ENCODE data around the gene VAMP2.

The VAMP2 gene

DNA sequence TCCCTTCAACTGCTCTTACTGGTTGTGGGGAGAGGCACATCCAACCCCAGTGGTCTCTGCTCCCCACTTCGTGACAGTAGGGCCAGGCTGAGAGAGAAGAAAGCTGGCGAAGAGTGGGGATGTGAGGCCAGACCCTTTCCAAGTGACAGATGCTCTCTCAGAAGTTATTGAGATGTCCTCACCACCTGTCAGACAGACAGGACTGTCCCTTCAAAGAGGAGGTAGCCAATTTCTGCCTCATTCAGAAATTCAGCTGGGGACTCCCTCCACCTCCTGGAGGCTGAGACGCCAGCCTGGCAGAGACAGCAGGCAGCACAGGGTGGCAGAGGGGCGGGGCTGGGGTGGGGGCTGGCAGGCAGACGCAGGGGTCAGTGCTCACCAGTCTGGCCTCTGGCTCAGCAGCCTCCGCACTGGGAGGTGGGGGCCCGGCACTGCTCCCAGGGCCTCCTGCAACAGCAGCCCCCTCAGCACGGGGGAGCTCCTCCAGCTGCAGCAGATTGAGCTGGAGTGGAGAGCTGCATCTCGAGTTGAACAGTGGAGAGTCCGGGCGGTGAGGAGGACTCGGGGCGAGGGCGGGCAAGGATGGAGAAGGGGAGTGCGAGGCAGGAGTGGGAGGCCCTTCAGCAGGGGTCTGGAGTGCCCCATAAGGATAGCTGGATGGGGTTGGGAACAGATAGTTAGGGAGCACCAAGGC is 19.7 kb downstream of the VAMP2 start:
- no peak for DNase-seq (ENCODE audit: low spot score)

DNA sequence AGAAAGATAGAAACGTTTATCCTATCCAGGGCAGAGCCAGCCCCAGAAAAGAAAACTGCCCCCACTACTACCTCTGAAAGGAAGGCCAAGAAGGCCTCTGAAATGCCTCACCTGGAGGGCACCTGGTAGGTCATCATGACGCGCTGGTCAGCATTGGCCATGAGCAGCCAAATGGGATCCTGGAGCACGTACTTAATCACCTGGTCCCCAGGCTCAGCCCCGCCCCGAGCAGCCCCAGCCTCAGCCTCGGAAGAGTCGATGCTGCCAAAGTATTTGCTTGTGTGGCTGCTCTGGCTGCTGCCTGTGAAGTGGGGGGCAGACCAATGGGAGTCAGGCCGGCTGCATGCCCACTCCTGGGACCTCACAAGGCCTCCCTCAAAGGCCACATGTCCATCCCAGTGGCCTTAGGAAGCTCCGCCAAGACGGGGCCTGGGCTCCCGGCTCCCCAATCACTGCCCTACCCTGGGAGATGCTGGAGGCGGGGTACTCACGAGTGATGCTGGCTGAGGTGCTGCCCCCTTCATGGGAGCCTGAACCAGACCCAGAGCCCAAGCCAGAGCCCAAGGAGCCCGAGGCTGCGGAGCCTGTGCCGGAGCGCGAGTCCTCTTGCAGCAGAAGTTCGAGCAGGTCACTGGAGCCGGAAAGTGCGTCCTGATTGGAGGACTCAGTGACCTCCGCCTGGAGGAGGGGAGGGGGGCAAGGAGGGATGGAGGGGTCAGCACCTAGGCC is 20.4 kb downstream of the VAMP2 start:
- DNase-seq (ENCODE audit: low spot score) = no peak

DNA sequence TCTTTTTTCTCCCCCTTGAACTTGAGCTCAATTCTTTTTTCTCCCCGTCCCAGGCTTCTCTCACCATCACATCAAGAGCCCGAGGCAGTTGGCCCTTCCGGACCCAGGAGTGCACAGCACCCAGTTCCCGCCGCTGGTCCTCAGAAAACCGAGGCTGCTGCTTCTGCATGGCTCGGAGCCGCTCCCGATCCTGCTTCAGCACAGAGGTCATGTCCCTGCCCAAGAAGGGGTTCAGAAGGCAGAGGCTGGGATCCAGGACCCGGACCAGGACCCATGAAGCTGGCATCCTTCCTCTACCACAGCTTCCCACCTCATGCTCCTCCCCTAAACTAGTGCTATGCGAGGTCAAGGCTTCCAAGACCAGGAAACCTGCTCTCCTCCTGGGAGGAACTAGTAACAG is 21.0 kb downstream of the VAMP2 start:
- DNase-seq (ENCODE audit: low spot score) = no peak

DNA sequence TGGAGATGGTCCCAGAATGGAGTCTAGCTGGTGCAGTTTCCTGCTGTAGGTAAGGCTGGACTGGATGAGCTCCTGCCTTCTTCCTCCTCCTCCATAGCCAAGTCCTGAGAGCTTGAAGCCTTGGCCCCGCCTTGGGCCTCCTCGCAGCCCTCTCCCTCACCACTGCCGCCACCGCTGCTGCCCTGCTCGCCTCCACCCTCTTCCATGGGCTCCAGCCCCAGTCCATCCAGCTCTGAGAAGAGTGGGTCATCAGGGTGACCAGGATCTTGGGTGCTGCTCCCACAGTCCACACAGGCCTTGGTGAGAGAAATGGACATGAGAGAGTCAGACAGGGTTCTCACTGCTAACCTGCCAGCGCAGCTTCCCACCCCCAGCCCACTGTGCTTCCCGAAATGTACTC is 21.7 kb downstream of the VAMP2 start:
- no peak for DNase-seq (ENCODE audit: low spot score)

DNA sequence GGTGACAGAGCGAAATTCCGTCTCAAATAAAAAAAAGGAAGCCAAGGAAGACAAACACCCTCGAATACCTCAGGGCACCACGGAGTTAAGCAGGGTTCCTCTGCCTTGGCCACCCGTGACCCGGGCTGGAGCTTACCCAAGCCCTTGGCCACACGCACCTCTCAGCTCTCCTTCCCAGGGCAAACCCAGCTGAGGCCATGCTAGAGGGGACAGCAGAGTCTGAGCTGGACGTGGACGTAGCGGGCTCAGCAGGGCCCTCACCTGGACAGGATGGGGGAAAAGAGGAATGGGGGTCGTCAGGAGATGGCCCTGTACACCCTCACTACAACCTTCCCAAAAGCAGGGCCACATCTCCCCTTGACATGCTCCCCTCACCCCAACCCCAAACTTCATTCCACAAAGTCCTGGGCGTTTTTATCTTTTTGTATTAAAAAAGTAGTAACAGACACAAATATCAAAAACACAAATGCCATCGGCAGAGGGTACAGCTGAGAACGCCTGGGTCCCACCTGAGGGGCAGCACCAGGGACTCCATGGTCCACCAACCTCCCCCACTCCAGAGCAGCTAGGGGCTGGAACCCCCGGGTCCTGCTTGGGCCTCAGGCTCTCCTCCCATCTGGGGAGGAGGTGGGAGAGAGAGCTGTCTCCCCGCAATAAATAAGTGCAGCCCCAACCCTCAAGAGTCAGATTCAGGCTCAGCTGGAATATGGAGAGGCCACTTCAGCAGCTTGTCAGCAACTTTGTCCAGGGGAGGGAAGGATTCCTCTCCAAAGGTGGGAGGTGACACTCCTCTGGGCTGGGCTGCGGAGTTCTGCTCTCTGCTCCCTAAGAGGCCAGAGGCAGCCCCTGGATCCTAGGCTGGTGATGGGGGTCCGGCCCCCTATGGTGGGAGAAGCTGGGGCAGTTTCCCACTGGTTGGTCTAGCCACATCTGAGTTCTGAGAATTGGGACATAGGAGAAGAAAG is 22.4 kb downstream of the VAMP2 start:
- DNase-seq (ENCODE audit: low spot score) = no peak

DNA sequence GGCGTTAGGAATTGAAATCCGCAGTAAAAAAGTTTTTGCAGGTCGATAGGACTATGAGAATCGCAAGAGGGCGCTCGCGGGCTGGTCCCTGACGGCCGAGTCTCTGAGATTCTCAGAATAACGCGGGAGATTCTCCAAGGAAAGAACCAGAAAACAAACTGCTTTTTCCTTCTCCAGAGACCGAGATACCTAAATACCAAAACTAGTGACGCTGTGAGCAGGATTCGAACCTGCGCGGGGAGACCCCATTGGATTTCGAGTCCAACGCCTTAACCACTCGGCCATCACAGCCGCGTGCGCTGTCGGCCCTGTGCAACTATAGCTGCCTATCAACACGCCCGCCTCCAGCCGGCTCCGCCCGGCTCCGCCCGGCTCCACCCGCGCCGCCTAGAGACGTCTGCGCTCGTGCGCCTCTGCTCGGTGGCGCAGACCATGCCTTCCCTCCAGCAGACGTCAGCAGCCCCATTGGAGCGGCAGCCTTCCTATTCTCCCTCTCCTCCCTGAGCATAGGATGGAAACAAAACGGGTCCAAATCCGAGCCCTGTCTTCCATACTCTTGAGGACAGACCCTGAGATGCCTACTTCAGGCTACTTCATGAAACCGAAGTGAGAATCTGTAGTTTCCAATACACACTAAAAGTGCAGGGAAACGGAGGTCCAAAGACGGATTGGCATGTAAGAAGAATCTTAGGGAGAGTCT is 23.9 kb downstream of the VAMP2 start:
- peak; percentile 85 for DNase-seq (ENCODE audit: low spot score)

DNA sequence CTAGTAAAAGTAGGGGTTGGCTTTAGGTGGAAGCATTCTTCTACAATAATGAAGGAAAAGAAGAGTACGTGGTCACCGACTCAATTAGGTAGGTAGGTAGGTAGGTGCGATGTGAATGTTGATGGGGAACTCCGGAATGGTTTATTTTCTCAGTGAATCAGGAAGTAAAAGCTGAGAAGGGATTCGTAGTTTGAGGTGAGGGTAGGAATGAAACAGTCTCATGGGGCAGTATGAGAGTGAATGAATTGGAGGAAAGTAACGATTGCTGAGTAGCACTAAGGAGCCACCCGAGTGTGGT is 24.4 kb downstream of the VAMP2 start:
- no peak for DNase-seq (ENCODE audit: low spot score)

DNA sequence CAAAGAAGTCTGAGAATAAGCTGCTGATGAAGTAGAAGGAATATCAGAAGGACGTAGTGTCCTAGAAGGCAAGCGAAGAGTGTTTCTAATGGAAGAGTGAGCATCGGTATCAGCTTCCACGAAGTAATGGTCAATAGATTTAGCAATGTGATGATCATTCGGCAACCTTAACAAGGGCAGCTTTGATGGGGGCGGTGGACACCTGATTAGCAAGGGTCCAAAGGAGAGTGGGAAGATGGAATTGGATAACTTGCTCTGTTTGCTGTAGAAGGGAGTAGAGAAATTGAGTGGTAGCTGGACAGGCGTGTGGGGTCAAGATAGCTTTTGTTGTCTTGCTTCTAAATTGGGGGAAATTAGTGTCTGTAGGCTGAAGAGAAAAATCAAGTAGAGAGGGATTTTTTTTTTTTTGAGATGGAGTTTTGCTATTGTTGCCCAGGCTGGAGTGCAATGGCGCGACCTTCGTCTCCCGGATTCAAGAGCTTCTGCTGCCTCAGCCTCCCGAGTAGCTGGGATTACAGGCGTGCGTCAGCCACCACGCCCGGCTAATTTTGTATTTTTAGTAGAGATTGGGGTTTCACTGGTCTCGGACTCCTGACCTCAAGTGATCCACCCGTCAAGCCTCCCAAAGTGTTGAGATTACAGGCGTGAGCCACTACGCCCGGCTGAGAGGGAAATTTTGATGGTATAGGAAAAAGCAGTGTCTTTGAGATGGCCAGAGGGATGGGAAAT is 24.9 kb downstream of the VAMP2 start:
- no peak for DNase-seq (ENCODE audit: low spot score)

DNA sequence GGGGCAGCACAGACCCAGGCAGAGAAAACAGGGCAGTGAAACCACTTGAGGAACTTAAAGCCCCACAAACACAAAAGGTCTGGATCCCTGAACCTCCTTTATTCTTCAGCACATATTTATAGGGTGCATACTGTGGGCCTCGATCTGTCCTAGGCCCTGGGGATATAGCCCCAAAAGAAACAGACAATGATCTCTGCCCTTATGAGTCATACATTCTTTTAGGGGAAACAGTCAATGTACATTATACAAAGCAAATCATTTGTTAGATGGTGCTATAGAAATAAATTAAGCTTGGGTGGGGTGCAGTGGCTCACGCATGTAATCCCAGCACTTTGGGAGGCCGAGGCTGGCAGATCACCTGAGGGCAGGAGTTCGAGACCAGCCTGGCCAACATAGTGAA is 28.8 kb downstream of the VAMP2 start:
- DNase-seq (ENCODE audit: low spot score) = no peak

DNA sequence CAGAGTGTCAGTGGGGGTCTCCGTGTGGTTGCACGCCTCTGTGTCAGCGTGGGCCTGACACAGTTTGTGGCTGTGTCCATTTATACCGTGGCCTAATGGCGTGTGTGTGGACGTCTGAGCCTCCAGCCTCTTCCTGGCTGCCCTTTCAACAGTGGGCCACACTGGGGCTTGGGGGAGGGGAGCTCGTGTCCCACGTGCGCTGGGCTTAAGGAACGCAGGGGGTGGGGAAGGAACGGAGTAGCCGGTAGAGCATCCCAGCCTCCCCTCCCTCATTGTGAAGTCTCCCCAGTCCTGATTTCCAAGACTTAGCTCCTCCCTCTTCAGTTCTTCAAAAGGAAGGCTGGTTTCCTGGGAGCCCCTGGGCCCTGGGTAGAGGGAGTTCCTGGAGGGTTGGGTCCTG is 29.3 kb downstream of the VAMP2 start:
- no peak for DNase-seq (ENCODE audit: low spot score)

DNA sequence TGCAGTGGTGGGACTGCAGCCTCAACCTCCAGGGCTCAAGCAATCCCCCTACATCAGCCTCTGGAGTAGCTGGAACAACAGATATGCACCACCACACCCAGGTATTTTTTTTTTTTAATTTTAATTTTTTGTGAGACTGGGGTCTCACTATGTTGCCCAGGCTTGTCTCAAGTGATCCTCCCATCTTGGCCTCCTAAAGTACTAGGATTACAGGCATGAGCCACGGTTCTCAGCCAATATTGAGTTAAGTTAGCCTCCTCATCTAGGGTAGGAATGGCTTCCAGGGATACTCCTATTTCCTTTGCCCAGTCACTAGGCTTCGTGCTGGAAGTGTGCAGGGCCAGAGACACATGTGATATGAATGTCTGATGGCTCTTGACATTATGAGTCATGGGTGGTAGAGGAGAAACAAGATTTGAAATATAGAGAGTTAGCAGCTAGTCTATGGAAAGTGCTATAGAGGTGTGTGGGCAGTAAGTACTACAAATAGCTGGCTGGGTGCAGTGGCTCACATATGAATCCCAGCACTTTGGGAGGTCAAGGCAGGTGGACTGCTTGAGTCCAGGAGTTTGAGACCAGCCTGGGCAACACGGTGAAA is 30.8 kb downstream of the VAMP2 start:
- DNase-seq (ENCODE audit: low spot score) = no peak

DNA sequence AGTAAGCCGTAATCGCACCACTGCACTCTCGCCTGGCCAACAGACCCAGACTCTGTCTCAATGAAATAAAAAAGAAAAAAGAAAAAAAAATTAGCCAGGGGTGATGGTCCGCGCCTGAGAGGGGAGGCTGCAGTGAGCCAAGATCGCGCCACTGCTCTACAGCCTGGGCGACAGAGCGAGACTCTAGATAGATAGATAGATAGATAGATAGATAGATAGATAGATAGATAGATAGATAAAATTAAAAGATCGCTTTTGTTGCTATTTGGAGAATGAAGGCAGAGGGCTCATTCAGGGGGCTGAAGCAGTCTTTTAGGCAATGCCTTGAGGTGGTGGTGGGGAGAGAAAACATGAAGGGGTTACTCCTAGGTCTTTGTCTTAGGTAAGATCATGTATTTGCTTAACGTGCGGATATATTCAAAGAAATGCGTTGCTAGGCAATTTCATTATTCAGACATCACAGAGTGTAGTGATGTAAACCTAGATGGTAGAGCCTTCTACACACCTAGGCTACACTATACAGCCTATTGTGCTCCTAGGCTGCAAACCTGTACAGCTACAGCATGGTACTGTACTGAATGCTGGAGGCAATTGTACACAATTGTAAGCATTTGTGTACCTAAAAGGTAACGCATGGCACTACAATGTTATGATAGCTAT is 34.5 kb downstream of the VAMP2 start:
- DNase-seq (ENCODE audit: low spot score) = no peak

DNA sequence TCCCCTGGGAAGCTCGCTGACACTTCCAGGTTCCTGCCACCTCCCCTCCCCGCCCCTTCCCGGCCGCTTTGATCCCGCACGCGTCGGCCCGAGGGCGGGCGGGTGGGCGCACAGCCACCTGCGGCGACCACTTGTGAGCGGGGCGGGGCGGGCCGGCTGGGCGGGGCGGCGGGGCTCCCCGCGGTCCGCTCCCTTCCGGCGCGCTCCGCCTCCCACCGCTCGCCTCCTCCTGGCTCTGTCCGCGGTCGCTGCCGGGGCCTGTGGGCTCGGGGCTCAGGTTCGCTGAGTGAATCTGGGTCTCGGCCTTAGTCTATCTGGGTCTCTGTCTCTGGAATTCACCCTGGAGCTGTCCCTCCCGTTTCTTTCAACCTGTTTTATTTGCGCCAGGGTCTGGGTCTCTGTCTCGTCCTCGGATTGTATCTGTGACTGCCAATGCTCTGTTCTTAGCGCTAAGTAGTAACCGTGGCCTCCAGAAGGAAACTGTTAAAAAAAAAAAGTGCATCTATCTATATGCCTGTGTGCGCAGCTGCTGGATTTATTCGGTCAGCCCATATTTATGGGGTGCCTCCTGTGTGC is 36.2 kb downstream of the VAMP2 start:
- DNase-seq (ENCODE audit: low spot score) = peak; percentile 76

DNA sequence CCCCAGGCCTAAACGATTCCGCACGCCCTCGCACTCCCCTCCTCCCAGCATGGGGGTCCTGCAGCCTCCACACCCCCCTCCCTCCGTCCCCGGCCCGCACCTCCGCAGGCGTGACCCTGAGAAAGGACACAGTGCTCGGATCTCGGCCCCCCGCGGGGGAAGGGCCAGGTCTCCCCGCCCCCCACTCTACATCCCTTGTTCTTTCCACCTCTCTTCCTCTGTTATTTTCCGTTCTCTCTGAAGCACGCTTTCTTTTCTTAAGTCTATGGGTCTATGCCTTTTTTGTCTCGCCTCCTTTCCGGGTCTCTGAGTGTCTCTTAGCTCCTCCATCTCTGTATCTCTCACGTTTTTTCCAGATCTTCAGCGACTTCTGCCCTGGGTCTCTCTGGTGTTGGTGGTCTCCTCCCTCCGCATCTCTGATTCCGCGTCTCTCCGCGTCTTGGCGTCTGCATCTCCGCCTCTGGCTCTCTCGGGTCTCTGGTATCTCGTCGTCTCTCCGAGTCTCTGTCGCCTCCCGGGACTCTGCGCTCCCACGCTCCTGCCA is 36.7 kb downstream of the VAMP2 start:
- no peak for DNase-seq (ENCODE audit: low spot score)

DNA sequence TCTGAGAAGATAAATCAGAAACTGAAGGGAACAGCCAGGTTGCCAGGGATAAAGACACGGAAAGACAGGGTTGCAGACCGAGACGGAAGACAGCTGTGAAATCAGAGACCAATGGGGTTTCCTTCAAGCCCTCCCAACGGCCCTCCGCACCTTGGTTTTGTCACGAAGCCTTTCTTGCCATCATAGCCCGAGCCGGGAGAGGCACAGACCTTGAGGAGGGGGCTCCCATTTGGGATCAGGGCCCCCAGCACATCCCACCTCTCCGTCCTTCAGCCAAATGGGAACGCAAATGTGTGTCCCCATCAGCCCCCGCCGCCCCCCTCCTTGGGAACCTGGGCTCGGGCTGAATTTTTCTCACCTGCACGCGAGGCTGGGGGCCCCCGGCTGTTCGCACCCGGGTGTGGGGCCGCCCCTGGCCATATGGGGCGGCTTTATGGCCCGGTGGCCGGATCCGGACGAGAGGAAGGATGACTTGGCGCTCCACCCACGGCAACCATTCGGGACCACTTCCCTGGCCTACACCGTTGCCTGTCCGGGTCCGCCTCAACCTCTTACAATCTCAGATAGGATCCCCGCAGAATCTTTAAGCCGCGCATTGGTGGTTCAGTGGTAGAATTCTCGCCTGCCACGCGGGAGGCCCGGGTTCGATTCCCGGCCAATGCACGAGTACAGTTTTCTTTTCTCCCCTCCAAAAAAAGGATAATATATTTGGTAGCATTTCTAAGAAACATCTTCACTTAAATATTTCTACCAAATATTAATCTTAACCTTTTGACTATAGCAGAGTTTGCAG is 37.4 kb downstream of the VAMP2 start:
- peak; percentile 70 for DNase-seq (ENCODE audit: low spot score)

DNA sequence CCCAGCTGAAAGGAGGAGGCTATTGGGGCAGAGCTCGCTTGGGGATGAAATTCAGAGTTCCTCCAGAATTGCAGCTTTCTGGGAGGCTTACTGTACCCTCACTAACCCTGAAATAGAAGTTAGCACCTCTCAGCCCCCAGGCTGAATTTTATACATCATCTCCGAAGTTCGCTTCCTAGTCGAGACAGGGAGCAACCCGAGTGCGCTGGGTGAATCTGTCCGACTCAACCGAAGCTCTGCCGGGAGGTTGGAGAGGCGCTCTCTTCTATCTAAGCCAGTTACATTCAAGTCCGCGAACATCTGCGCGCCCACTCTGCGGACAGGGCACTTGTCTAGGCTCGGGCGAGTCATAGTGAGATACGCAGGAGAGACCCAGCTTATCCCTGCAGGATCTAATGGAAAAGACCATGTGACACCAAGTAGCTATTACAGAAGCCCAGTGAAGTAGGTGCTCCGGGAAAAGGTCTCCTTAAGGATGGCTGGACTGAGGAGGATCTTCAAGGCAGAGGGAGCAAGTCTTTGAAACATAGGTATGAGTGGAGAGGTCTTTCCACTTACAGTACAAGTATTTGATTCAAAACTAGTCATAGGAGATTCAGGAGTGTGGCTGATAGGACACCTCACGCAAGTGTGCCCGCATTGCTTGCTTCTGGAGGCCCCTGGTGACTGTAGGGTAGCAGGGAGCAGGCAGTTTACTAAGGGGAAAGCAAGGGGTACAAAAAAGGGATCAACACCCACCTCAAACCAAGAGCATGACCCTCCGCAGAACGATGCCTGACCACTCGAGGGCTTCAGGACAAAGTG is 38.2 kb downstream of the VAMP2 start:
- no peak for DNase-seq (ENCODE audit: low spot score)

DNA sequence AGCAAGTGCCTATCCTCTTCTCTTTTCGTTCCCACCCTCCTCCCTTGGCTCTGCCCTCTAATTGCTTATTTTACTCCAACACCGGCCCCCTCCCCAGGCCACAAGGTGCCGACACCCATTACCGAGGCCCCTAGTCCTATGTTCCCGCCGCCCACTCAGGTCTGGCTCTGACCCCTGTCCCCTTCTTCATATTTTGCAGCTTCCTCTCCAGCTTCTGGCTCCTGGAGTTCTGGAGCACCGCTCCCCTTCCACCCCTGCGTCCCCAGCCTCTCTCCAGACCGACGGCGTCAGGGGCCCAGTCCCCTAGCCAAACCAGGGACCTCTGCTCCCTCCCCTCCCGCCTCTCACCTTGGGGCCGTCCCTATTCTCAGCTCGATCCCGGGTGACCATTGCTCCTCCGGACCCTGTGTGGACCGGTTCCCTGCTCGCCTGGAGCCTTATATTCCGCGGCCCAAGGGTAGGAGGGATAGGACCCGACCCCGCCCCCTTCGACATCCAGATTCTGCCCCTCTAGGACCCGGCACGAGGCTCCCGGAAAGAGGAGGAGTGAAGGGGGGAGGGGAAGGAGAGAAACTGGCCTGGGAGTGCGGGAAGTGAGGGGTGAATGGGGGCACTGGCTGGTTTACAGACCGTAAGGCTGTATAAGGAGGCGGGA is 38.9 kb downstream of the VAMP2 start, which contains the start of gene HES7:
HES7 (minus strand) TSS at position 412 of the 655 bp plus-strand sequence; CDS start at position 390, 22 bp downstream.
- DNase-seq (ENCODE audit: low spot score) = no peak

Data from D341Med (cell line).